Activated T-cell treated with anti-CD3 and anti-CD28 coated beads, Interleukin-2, amount 50 U/mL, for 72 hours (primary cell): Measurements from ENCODE around the gene NECTIN1. TPM values are rescaled to one million over a fixed set of nuclear protein-coding genes. Genes with fewer than 3 reads are reported as not detected.

Experiments used
- ATAC-seq, 2 donors: fragments of 150-1000 bp; cut with Tn5 transposase; replicated peaks in 1 of 2; 2 replicates each; pipeline ENCODE4 v1.10.0; 2021; ENCODE audit warnings: moderate library complexity in 2 of 2, mild to moderate bottlenecking in 1 of 2
- DNase-seq, 2 donors: peaks; one replicate each; pipeline ENCODE4 v3.0.0; 2021 to 2022; ENCODE audit warnings: mixed read lengths in 1 of 2
- H3K27ac Mint-ChIP-seq: one replicate; pipeline ENCODE4 v1.8.0; 2022; ENCODE audit warnings: mild to moderate bottlenecking, moderate library complexity, mixed read lengths
- H3K27me3 Mint-ChIP-seq: one replicate; pipeline ENCODE4 v1.8.0; 2022; ENCODE audit warnings: low read depth, mixed read lengths
- H3K36me3 Mint-ChIP-seq, 2 donors: one replicate each; pipeline ENCODE4 v1.8.0; 2022; ENCODE audit warnings: mixed read lengths in 2 of 2, mild to moderate bottlenecking in 1 of 2; ENCODE audit not compliant: insufficient read depth in 2 of 2
- H3K4me1 Mint-ChIP-seq: one replicate; pipeline ENCODE4 v1.8.0; 2022; ENCODE audit warnings: low read depth, mixed read lengths
- H3K4me3 Mint-ChIP-seq, 2 donors: one replicate each; pipeline ENCODE4 v1.8.0; 2022; ENCODE audit warnings: mild to moderate bottlenecking in 2 of 2, mixed read lengths in 2 of 2, moderate library complexity in 2 of 2
- H3K9me3 Mint-ChIP-seq, 2 donors: one replicate each; pipeline ENCODE4 v1.8.0; 2022; ENCODE audit warnings: mixed read lengths in 2 of 2
- total RNA-seq, 2 donors: library from RNA; stranded (reverse); gene quantifications; one replicate each; pipeline ENCODE4 v1.2.3, GENCODE V29; 2022

Gene NECTIN1
- total RNA-seq, 2 donors from 2014 or later = 1.5 to 2.6 TPM

- ATAC-seq (no peak), DNase-seq (no peak)
- no peaks in the 10 kb centered on the region for H3K27me3 Mint-ChIP-seq
- H3K27ac Mint-ChIP-seq = no peak overlapping the region
- H3K36me3 Mint-ChIP-seq = no peaks in the 10 kb centered on the region
- no peak overlapping the region for H3K4me3 Mint-ChIP-seq
- no peaks in the 10 kb centered on the region for H3K9me3 Mint-ChIP-seq
- peaks cover 3% of the 10 kb centered on the region for H3K4me1 Mint-ChIP-seq
Observed at GRCh38 chr11:119697445-119697844, 31.6 kb downstream of the NECTIN1 start.

- peaks cover 7% of the 10 kb centered on the region for H3K4me1 Mint-ChIP-seq
- H3K36me3 Mint-ChIP-seq = no peaks in the 10 kb centered on the region
- H3K9me3 Mint-ChIP-seq = no peaks in the 10 kb centered on the region
- H3K27ac Mint-ChIP-seq = no peak overlapping the region
- DNase-seq = no peak
- H3K4me3 Mint-ChIP-seq = no peak overlapping the region
- no peaks in the 10 kb centered on the region for H3K27me3 Mint-ChIP-seq
- ATAC-seq = no peak
Observed at GRCh38 chr11:119696378-119697222, 32.4 kb downstream of the NECTIN1 start.

- DNase-seq (no peak), ATAC-seq (no peak)
- H3K27me3 Mint-ChIP-seq = no peaks in the 10 kb centered on the region
- H3K36me3 Mint-ChIP-seq = no peaks in the 10 kb centered on the region
- H3K9me3 Mint-ChIP-seq = no peaks in the 10 kb centered on the region
- no peak overlapping the region for H3K27ac Mint-ChIP-seq
- H3K4me1 Mint-ChIP-seq = peaks cover 21% of the 10 kb centered on the region
- no peak overlapping the region for H3K4me3 Mint-ChIP-seq
Observed at GRCh38 chr11:119694334-119694733, 34.7 kb downstream of the NECTIN1 start.

- no peak for DNase-seq
- H3K4me3 Mint-ChIP-seq = no peak overlapping the region
- H3K4me1 Mint-ChIP-seq = peaks cover 21% of the 10 kb centered on the region
- H3K27ac Mint-ChIP-seq = no peak overlapping the region
- H3K36me3 Mint-ChIP-seq = no peaks in the 10 kb centered on the region
- ATAC-seq = no peak
- H3K27me3 Mint-ChIP-seq = no peaks in the 10 kb centered on the region
- H3K9me3 Mint-ChIP-seq = no peaks in the 10 kb centered on the region
Observed at GRCh38 chr11:119693253-119693815, 35.7 kb downstream of the NECTIN1 start.

GRCh38 chr11:119692540-119692820, 36.5 kb downstream of the NECTIN1 start:
- H3K4me3 Mint-ChIP-seq = no peak overlapping the region
- H3K27me3 Mint-ChIP-seq = no peaks in the 10 kb centered on the region
- H3K4me1 Mint-ChIP-seq = peaks cover 21% of the 10 kb centered on the region
- DNase-seq (no peak), ATAC-seq (no peak)
- no peak overlapping the region for H3K27ac Mint-ChIP-seq
- no peaks in the 10 kb centered on the region for H3K36me3 Mint-ChIP-seq
- no peaks in the 10 kb centered on the region for H3K9me3 Mint-ChIP-seq

DNA sequence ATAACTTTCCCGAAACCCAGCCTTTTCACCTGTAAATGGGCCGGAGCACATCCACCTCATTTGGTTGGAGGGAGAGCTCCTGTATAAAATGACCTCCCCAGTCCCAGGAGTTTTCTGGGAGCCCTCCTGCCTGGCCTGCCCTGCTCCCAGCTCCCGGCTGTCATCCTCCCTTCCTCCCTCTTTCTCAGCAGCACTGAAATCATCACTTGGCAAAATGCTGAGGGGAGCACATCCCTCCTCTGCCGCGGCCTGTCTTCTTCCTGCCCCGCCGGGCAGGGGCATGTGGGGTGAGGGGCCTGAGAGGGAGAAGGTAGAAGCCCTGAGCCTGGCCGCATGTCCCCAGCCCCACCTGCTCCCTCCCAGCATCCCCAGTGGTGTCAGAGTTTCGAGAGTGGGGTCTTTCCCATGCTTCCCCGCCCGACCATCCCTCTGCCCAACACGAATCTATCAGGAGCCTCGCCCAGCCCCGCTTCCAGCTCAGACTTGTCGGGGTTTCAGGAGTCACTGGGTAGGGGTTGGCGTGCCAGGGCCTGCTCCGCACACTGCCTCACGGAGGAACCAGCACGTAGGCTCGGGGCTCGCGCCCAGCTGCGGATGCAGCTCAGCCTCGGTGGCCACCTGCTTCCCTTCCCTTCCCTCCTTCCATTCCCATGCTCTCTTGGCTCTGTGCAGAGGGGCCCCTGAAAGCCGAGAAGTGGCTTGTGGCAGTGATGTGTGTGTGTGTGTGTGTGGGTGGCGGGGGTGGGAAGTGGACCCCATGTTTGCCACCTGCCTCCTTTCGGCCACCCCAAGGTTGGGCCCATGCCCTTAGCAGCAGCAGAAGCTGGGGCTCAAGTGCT, 37.1 kb downstream of the NECTIN1 start:
- ATAC-seq = no peak
- Mint-ChIP-seq H3K36me3 (no peaks in the 10 kb centered on the region), H3K27ac (no peak overlapping the region), H3K9me3 (no peaks in the 10 kb centered on the region), H3K4me1 (peaks cover 21% of the 10 kb centered on the region), H3K27me3 (no peaks in the 10 kb centered on the region), H3K4me3 (no peak overlapping the region)
- DNase-seq = no peak

GRCh38 chr11:119691020-119691666, 37.9 kb downstream of the NECTIN1 start:
- Mint-ChIP-seq H3K27me3 (no peaks in the 10 kb centered on the region), H3K27ac (peak overlapping the region; percentile 8), H3K4me3 (peak overlapping the region; percentile 7 to 54), H3K9me3 (no peaks in the 10 kb centered on the region), H3K36me3 (no peaks in the 10 kb centered on the region), H3K4me1 (peaks cover 21% of the 10 kb centered on the region)
- ATAC-seq (peak; percentile 84 to 90), DNase-seq (peak; percentile 49 to 55)

DNA sequence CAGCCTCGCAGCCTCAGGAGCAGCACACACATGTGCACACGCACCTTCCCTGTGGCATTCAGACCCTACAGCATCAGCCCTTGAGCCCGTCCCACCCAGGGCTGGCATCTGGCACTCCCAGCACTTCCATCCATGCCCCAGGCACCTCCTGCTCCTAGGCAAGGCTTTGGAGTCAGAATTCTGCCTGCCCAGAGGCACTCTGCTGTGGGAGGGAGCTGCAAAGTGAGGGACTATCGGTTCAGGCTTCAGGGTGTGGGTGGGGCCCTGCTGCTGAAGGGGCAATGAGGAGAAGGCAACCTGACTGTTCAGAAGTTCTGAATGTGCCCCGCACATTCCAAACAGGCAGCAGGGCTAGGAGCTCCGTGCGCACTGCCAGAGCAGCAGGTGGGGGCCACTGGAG, 39.7 kb downstream of the NECTIN1 start:
- no peak overlapping the region for H3K4me3 Mint-ChIP-seq
- ATAC-seq (no peak), DNase-seq (no peak)
- H3K36me3 Mint-ChIP-seq = no peaks in the 10 kb centered on the region
- H3K9me3 Mint-ChIP-seq = no peaks in the 10 kb centered on the region
- no peak overlapping the region for H3K27ac Mint-ChIP-seq
- no peaks in the 10 kb centered on the region for H3K27me3 Mint-ChIP-seq
- H3K4me1 Mint-ChIP-seq = peaks cover 18% of the 10 kb centered on the region

- peaks cover 27% of the 10 kb centered on the region for H3K4me1 Mint-ChIP-seq
- DNase-seq (no peak), ATAC-seq (no peak)
- no peak overlapping the region for H3K4me3 Mint-ChIP-seq
- no peaks in the 10 kb centered on the region for H3K27me3 Mint-ChIP-seq
- H3K27ac Mint-ChIP-seq = no peak overlapping the region
- H3K36me3 Mint-ChIP-seq = no peaks in the 10 kb centered on the region
- no peaks in the 10 kb centered on the region for H3K9me3 Mint-ChIP-seq
Observed at GRCh38 chr11:119688356-119688755, 40.6 kb downstream of the NECTIN1 start.

- Mint-ChIP-seq H3K4me3 (no peak overlapping the region), H3K36me3 (no peaks in the 10 kb centered on the region), H3K4me1 (peaks cover 27% of the 10 kb centered on the region), H3K9me3 (no peaks in the 10 kb centered on the region), H3K27me3 (no peaks in the 10 kb centered on the region), H3K27ac (no peak overlapping the region)
- DNase-seq (no peak), ATAC-seq (no peak)
Observed at GRCh38 chr11:119687373-119688046, 41.5 kb downstream of the NECTIN1 start.

GRCh38 chr11:119686177-119686882, 42.7 kb downstream of the NECTIN1 start:
- H3K4me3 Mint-ChIP-seq = no peak overlapping the region
- ATAC-seq (no peak), DNase-seq (no peak)
- H3K9me3 Mint-ChIP-seq = no peaks in the 10 kb centered on the region
- H3K36me3 Mint-ChIP-seq = no peaks in the 10 kb centered on the region
- H3K4me1 Mint-ChIP-seq = peaks cover 20% of the 10 kb centered on the region
- no peak overlapping the region for H3K27ac Mint-ChIP-seq
- H3K27me3 Mint-ChIP-seq = no peaks in the 10 kb centered on the region

- H3K4me1 Mint-ChIP-seq = peaks cover 9% of the 10 kb centered on the region
- no peak overlapping the region for H3K4me3 Mint-ChIP-seq
- no peaks in the 10 kb centered on the region for H3K27me3 Mint-ChIP-seq
- H3K36me3 Mint-ChIP-seq = no peaks in the 10 kb centered on the region
- no peaks in the 10 kb centered on the region for H3K9me3 Mint-ChIP-seq
- ATAC-seq (no peak), DNase-seq (no peak)
- no peak overlapping the region for H3K27ac Mint-ChIP-seq
Observed at GRCh38 chr11:119685111-119685746, 43.8 kb downstream of the NECTIN1 start.
